Measurements from ENCODE around the gene EXOSC2. TPM values are rescaled to one million over a fixed set of nuclear protein-coding genes. Genes with fewer than 3 reads are reported as not detected.

Gene EXOSC2
- total and polyA plus RNA-seq, 2 of the 8 experiments (the other 6 are each of a cell fraction or from before 2014, with no cell fraction given) = 47.8 to 93.6 TPM

GRCh38 chr9:130682421-130683121 is 11.0 kb upstream of the EXOSC2 start:
- Histone ChIP-seq H3K4me3 (ENCODE audit: extremely low read depth in 1 of 4, insufficient read depth in 2 of 4, low read depth in 3 of 4, low read length in 4 of 4) (peak overlapping the region in 3 of 4 experiments; percentile 58 to 68 (median 64); a peak in 7 of 8 replicates), H4K91ac (replicated peaks; ENCODE audit: insufficient read length, low read length) (no peak overlapping the region)
- DNase-seq (ENCODE audit: low read depth in 1 of 2, low spot score in 2 of 2) = peak in 1 of 2 experiments; percentile 88
- TF ChIP-seq HDAC2 (IDR thresholded peaks at IDR 0.05; ENCODE audit: borderline replicate concordance in 1 of 2, low read depth in 2 of 2, low read length in 2 of 2) (no peak), MAFK (IDR thresholded peaks at IDR 0.05; ENCODE audit: low read depth, low read length) (no peak), SP2 (IDR thresholded peaks at IDR 0.05; ENCODE audit: low read length) (no peak), NRF1 (IDR thresholded peaks at IDR 0.05; ENCODE audit: low read depth, low read length) (no peak), SIN3A (conservative IDR thresholded peaks at IDR 0.05 in 1 of 2, IDR thresholded peaks at IDR 0.05 in 1 of 2; ENCODE audit: low read depth in 1 of 2, low read length in 2 of 2) (no peak), KDM1A (IDR thresholded peaks at IDR 0.05; ENCODE audit: borderline replicate concordance, low read length) (peak; percentile 36; the same call in 1 of the 2 replicates), TAF1 (IDR thresholded peaks at IDR 0.05; ENCODE audit: low read depth, low read length) (0 out of 2 replicates have a peak, but pooled peaks have one; percentile 35), YY1 (IDR thresholded peaks at IDR 0.05; ENCODE audit: low read depth, low read length) (peak; percentile 31; the same call in 1 of the 2 replicates), ZNF274 (IDR thresholded peaks at IDR 0.05; ENCODE audit: borderline replicate concordance, extremely low read depth, low read length) (no peak), HDAC6 (IDR thresholded peaks at IDR 0.05; ENCODE audit: low read depth, low read length) (no peak), TAF7 (optimal IDR thresholded peaks at IDR 0.05; ENCODE audit: borderline replicate concordance, low read depth, low read length) (no peak)

More at GRCh38 chr9:130682421-130683121, 11.0 kb upstream of the EXOSC2 start:
- ChIA-PET CTCF (ENCODE audit: partially characterized antibody) (interaction anchor here (0.6 to 8.3 kb wide), 52 partner anchors 8 to 270 kb away, joined by 3 to 89 read pairs (median 4); partner anchors contain the start of genes EXOSC2 and PRDM12), POLR2A (ENCODE audit: partially characterized antibody) (interaction anchor here (0.8 to 3.1 kb wide), 8 partner anchors 9 to 292 kb away, joined by 3 to 11 read pairs (median 4); partner anchors contain the start of gene EXOSC2)
- Histone ChIP-seq H2AK5ac (ENCODE audit: low read depth, low read length) (no peak overlapping the region), H3K56ac (replicated peaks; ENCODE audit: insufficient read length, low read depth, low read length) (no peak overlapping the region), H2BK15ac (ENCODE audit: low read length) (no peak overlapping the region), H3K9me3 (ENCODE audit: insufficient read depth in 2 of 2, low read depth in 1 of 2, low read length in 1 of 2) (peaks cover 0 to 4% of the 10 kb centered on the region in 2 experiments; a peak in 2 of 4 replicates), H4K8ac (ENCODE audit: extremely low read depth, insufficient read depth, low read length) (peak overlapping the region; percentile 54; the same call in 1 of the 2 replicates), H2BK120ac (replicated peaks; ENCODE audit: low read depth, low read length) (no peak overlapping the region), H3K27me3 (replicated peaks in 1 of 4; ENCODE audit: control insufficient read depth in 3 of 4, extremely low read depth in 1 of 4, insufficient read depth in 3 of 4, low read length in 3 of 4) (peaks cover 15 to 39% (median 29%) of the 10 kb centered on the region in 4 experiments), H2BK20ac (ENCODE audit: low read length) (no peak overlapping the region), H3K4me2 (ENCODE audit: insufficient read depth in 1 of 2, low read depth in 2 of 2, low read length in 2 of 2) (peak overlapping the region; percentile 58 to 84), H3K23ac (ENCODE audit: insufficient read length) (no peak overlapping the region), H4K5ac (ENCODE audit: insufficient read length, low read depth, low read length) (no peak overlapping the region), H2AFZ (ENCODE audit: low read length) (no peak overlapping the region; the same call in 1 of the 2 replicates), H3K4ac (replicated peaks; ENCODE audit: insufficient read length, low read depth, low read length) (no peak overlapping the region), H3K23me2 (ENCODE audit: low read depth, low read length) (peaks cover 14% of the 10 kb centered on the region; the same call in 1 of the 2 replicates), H3K9ac (replicated peaks in 1 of 4; ENCODE audit: extremely low read depth in 1 of 4, low read depth in 3 of 4, low read length in 3 of 4) (no peak overlapping the region), H2BK5ac (ENCODE audit: low read depth, low read length) (no peak overlapping the region), H3K36me3 (ENCODE audit: control insufficient read depth in 2 of 4, insufficient read depth in 4 of 4, low read length in 3 of 4) (no peaks in the 10 kb centered on the region), H3K79me2 (ENCODE audit: control insufficient read depth in 1 of 2, insufficient read depth in 2 of 2, low read length in 2 of 2) (no peaks in the 10 kb centered on the region), H3K4me1 (replicated peaks in 1 of 4; ENCODE audit: control insufficient read depth in 3 of 4, insufficient read depth in 4 of 4, low read length in 3 of 4) (peaks cover 0 to 4% (median under 1%) of the 10 kb centered on the region in 4 experiments; a peak in 2 of 7 replicates), H3K27ac (ENCODE audit: low read depth, low read length) (no peak overlapping the region), H3K79me1 (ENCODE audit: low read depth, low read length) (no peaks in the 10 kb centered on the region), H4K20me1 (replicated peaks in 1 of 2; ENCODE audit: control insufficient read depth in 1 of 2, insufficient read depth in 2 of 2, low read length in 2 of 2) (peaks cover 0 to 3% of the 10 kb centered on the region in 2 experiments), H2BK12ac (ENCODE audit: low read depth, low read length) (no peak overlapping the region), H3K18ac (ENCODE audit: extremely low read depth, low read length) (no peak overlapping the region; the same call in 1 of the 2 replicates), H3K14ac (ENCODE audit: insufficient read length) (no peak overlapping the region)
- no peak for FAIRE-seq
- 4% methylated on average over 22 of the region's 22 CpGs; no CpG with 5 or more reads in 1 of the 2 experiments for WGBS, 2 experiments (ENCODE audit: extremely low coverage in 1 of 2, insufficient coverage in 1 of 2, insufficient read length in 1 of 2, insufficient replicate concordance in 2 of 2, low coverage in 1 of 2, low lambda C conversion rate in 2 of 2, missing lambda C conversion rate in 1 of 2)

All from H1 (cell line).